ENCODE data around the gene UBA5.

DNA sequence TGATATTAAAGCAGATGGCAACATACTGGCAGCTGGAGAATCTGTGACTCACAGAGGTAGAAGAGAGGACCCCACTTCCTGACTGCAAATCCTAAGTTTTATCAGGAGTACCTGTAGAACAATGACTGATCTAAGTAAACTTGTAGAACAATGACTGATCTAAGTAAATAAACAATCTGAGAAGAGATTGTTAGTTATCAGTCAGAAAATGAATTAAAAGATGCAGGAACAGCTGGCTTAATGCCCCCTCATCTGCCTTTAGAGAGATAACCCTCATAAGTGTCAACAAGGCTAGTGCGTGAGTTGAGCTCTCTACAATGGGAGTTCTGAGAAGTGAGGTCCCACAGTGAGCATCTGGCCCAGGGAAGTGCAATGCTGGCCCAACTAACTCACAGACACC lies 15.1 kb upstream of the UBA5 start:
- TF ChIP-seq EZH2 (IDR thresholded peaks at IDR 0.05; ENCODE audit: insufficient read depth, poor library complexity, severe bottlenecking) (no peak), EZH2phosphoT487 (IDR thresholded peaks at IDR 0.05; ENCODE audit: insufficient read depth, low read depth) (no peak)
